Hepatocyte (in vitro differentiated cells): Measurements from ENCODE around the gene COX7B2. TPM values are rescaled to one million over a fixed set of nuclear protein-coding genes. Genes with fewer than 3 reads are reported as not detected.

Experiments
- DNase-seq: peaks from one replicate; pipeline ENCODE4 v3.0.0-alpha.2; 2016; ENCODE audit warnings: low spot score
- H2AFZ ChIP-seq: fragments of 200-600 bp; sonication (generic); 2 replicates; pipeline ENCODE4 v1.6.0; 2016; ENCODE audit warnings: antibody characterized with exemption, mild to moderate bottlenecking
- H3K27ac ChIP-seq: fragments of 200-600 bp; sonication (generic); 2 replicates; pipeline ENCODE4 v1.5.1; 2016; ENCODE audit warnings: mild to moderate bottlenecking
- H3K27me3 ChIP-seq: fragments of 200-600 bp; sonication (generic); 2 replicates; pipeline ENCODE4 v1.6.1; 2016
- H3K36me3 ChIP-seq: fragments of 200-600 bp; sonication (generic); replicated peaks from 2 replicates; pipeline ENCODE4 v1.5.1; 2016; ENCODE audit warnings: low read depth; ENCODE audit not compliant: insufficient read depth
- H3K4me1 ChIP-seq: fragments of 200-600 bp; sonication (generic); 2 replicates; pipeline ENCODE4 v1.5.1; 2016; ENCODE audit warnings: mild to moderate bottlenecking, moderate library complexity; ENCODE audit not compliant: insufficient read depth
- H3K4me2 ChIP-seq: fragments of 200-600 bp; sonication (generic); 2 replicates; pipeline ENCODE4 v1.6.0; 2016
- H3K4me3 ChIP-seq: fragments of 200-600 bp; sonication (generic); 2 replicates; pipeline ENCODE4 v1.5.1; 2016; ENCODE audit warnings: mild to moderate bottlenecking
- H3K79me2 ChIP-seq: fragments of 200-600 bp; sonication (generic); 2 replicates; pipeline ENCODE4 v1.6.0; 2017; ENCODE audit warnings: mild to moderate bottlenecking
- H3K9me2 ChIP-seq: fragments of 200-600 bp; sonication (generic); replicated peaks from 2 replicates; pipeline ENCODE4 v1.6.0; 2017; ENCODE audit warnings: mild to moderate bottlenecking; ENCODE audit not compliant: insufficient read depth
- H3K9me3 ChIP-seq: fragments of 200-600 bp; sonication (generic); 2 replicates; pipeline ENCODE4 v1.5.1; 2016; ENCODE audit warnings: low read depth, mild to moderate bottlenecking
- H4K20me1 ChIP-seq: fragments of 200-600 bp; sonication (generic); 2 replicates; pipeline ENCODE4 v1.6.0; 2016; ENCODE audit warnings: mild to moderate bottlenecking; ENCODE audit not compliant: insufficient read depth, poor library complexity, severe bottlenecking
- EZH2 ChIP-seq: fragments of 200-600 bp; sonication (generic); IDR thresholded peaks from 2 replicates; pipeline ENCODE4 v1.6.1; 2016; ENCODE audit warnings: antibody characterized with exemption, mild to moderate bottlenecking, borderline replicate concordance
- EZH2phosphoT487 ChIP-seq: fragments of 200-600 bp; sonication (generic); IDR thresholded peaks from one replicate; pipeline ENCODE4 v1.6.1; 2018; ENCODE audit warnings: antibody characterized with exemption, mild to moderate bottlenecking, low read depth, moderate library complexity; ENCODE audit not compliant: unreplicated experiment, severe bottlenecking
- WGBS: methylation state at CpG from one replicate; pipeline ENCODE4 v1.1.6; 2016; ENCODE audit warnings: low lambda C conversion rate; ENCODE audit errors: missing lambda C conversion rate; 5-methylcytosine and 5-hydroxymethylcytosine counted together
- polyA plus RNA-seq: library from polyadenylated mRNA; unstranded; fragments of >200 nt; fragmentation: Nextera tagmentation; extraction: Ambion mirVana; gene quantifications from 2 replicates; pipeline ENCODE4 v1.2.1, GENCODE V29; 2016
- total RNA-seq: library from RNA; depleted of rRNA; stranded (reverse); fragments of >200 nt; gene quantifications from 2 replicates; pipeline ENCODE4 v1.2.3, GENCODE V29; 2014
- TF ChIP-seq, protein P1 (sequence below): fragments of 200-600 bp; sonication (generic); IDR thresholded peaks from 2 replicates; pipeline ENCODE4 v1.5.1; 2016; ENCODE audit warnings: antibody characterized with exemption, mild to moderate bottlenecking; ENCODE audit not compliant: poor library complexity

The COX7B2 gene
- total and polyA plus RNA-seq, 2 experiments from 2014 or later, result not detected

- DNase-seq, result no peak
- TF ChIP-seq, protein P1, sequence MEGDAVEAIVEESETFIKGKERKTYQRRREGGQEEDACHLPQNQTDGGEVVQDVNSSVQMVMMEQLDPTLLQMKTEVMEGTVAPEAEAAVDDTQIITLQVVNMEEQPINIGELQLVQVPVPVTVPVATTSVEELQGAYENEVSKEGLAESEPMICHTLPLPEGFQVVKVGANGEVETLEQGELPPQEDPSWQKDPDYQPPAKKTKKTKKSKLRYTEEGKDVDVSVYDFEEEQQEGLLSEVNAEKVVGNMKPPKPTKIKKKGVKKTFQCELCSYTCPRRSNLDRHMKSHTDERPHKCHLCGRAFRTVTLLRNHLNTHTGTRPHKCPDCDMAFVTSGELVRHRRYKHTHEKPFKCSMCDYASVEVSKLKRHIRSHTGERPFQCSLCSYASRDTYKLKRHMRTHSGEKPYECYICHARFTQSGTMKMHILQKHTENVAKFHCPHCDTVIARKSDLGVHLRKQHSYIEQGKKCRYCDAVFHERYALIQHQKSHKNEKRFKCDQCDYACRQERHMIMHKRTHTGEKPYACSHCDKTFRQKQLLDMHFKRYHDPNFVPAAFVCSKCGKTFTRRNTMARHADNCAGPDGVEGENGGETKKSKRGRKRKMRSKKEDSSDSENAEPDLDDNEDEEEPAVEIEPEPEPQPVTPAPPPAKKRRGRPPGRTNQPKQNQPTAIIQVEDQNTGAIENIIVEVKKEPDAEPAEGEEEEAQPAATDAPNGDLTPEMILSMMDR, result no peak
- TF ChIP-seq EZH2, result no peak
- no peak for TF ChIP-seq EZH2phosphoT487
- Histone ChIP-seq H4K20me1 (no peaks in the 10 kb centered on the region), H3K27ac (no peak overlapping the region), H3K9me2 (no peaks in the 10 kb centered on the region), H3K36me3 (no peaks in the 10 kb centered on the region), H3K4me2 (no peak overlapping the region), H3K79me2 (no peaks in the 10 kb centered on the region), H3K4me3 (no peak overlapping the region), H3K4me1 (no peaks in the 10 kb centered on the region), H2AFZ (no peak overlapping the region), H3K9me3 (no peaks in the 10 kb centered on the region), H3K27me3 (no peaks in the 10 kb centered on the region)
- WGBS, result 68% methylated on average over 2 of the region's 2 CpGs
Measured at GRCh38 chr4:46947541-46947940, 38.5 kb upstream of the COX7B2 start.

DNA sequence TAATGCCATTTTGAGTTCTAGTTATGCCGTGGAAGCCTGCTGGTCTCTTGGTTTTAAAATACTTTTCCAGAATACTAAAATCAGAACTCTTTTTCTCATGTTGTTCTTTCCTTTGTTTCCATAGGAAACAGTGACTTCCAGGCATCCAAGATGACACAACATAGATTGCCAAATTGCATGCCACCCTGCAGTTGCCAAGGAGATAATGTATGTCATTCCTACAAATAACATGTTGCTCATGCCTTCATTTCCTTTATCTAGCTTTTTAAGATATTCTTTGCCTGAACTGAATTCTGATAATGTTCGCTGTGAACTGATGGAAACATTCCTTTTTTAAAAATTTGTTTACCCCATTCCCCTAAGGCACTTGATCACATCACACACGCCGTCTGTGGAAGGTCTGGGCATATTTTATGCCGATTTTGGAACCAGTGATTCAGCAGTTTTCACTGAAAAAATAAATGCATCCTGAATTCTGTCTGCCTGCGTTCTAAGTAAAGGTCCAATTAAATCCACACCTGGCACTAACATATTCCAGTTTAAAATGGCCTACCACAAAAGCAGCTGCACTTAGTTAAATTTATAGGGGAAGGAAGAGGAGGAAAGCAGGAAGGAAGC lies 38.0 kb upstream of the COX7B2 start:
- no peaks in the 10 kb centered on the region for H3K9me3 ChIP-seq

GRCh38 chr4:46945062-46945461 lies 36.0 kb upstream of the COX7B2 start:
- Histone ChIP-seq H3K4me2 (no peak overlapping the region), H3K27ac (no peak overlapping the region), H3K9me3 (no peaks in the 10 kb centered on the region), H3K9me2 (no peaks in the 10 kb centered on the region), H2AFZ (no peak overlapping the region), H3K4me3 (no peak overlapping the region), H3K27me3 (no peaks in the 10 kb centered on the region), H4K20me1 (no peaks in the 10 kb centered on the region), H3K79me2 (no peaks in the 10 kb centered on the region), H3K4me1 (no peaks in the 10 kb centered on the region), H3K36me3 (no peaks in the 10 kb centered on the region)
- DNase-seq, result no peak
- TF ChIP-seq, protein P1, result no peak
- no peak for TF ChIP-seq EZH2
- TF ChIP-seq EZH2phosphoT487, result no peak

More for the DNA sequence above, 38.0 kb upstream of the COX7B2 start:
- 80% methylated on average over 6 of the region's 6 CpGs for WGBS
- Histone ChIP-seq H3K4me1 (no peaks in the 10 kb centered on the region), H3K4me3 (no peak overlapping the region), H3K36me3 (no peaks in the 10 kb centered on the region), H3K4me2 (no peak overlapping the region), H3K27ac (no peak overlapping the region), H2AFZ (no peak overlapping the region), H3K9me2 (no peaks in the 10 kb centered on the region), H3K27me3 (no peaks in the 10 kb centered on the region), H3K79me2 (no peaks in the 10 kb centered on the region), H4K20me1 (no peaks in the 10 kb centered on the region)
- TF ChIP-seq, protein P1, result no peak
- TF ChIP-seq EZH2phosphoT487 (no peak), EZH2 (no peak)
- DNase-seq, result no peak

- Histone ChIP-seq H3K79me2 (no peaks in the 10 kb centered on the region), H3K9me2 (no peaks in the 10 kb centered on the region), H3K4me2 (no peak overlapping the region), H2AFZ (no peak overlapping the region), H3K9me3 (no peaks in the 10 kb centered on the region), H3K4me1 (no peaks in the 10 kb centered on the region), H3K36me3 (no peaks in the 10 kb centered on the region), H3K4me3 (no peak overlapping the region), H4K20me1 (no peaks in the 10 kb centered on the region), H3K27me3 (no peaks in the 10 kb centered on the region), H3K27ac (no peak overlapping the region)
- no peak for DNase-seq
- 88% methylated on average over 1 of the region's 1 CpG for WGBS
- no peak for TF ChIP-seq EZH2
- no peak for TF ChIP-seq EZH2phosphoT487
- TF ChIP-seq, protein P1, result no peak
Measured at GRCh38 chr4:46944345-46944744, 35.3 kb upstream of the COX7B2 start.
